HG03342 (cell line): ENCODE measurements around the gene BTBD9.

Experiments used
- ATAC-seq: cut with Tn5 transposase; IDR thresholded peaks from one replicate; pipeline ENCODE4 v1.9.1; 2021; ENCODE audit warnings: mild to moderate bottlenecking, moderate library complexity; ENCODE audit not compliant: unreplicated experiment

BTBD9 gene

GRCh38 chr6:38400101-38400500 is 239.6 kb downstream of the BTBD9 start:
- ATAC-seq = no peak

GRCh38 chr6:38396209-38396608 is 243.5 kb downstream of the BTBD9 start:
- no peak for ATAC-seq

- ATAC-seq = no peak
Measured at GRCh38 chr6:38393986-38394385, 245.7 kb downstream of the BTBD9 start.

- no peak for ATAC-seq
Measured at GRCh38 chr6:38391626-38392579, 247.8 kb downstream of the BTBD9 start.

- no peak for ATAC-seq
Measured at GRCh38 chr6:38391206-38391605, 248.5 kb downstream of the BTBD9 start.

GRCh38 chr6:38389875-38390274 is 249.9 kb downstream of the BTBD9 start:
- ATAC-seq = no peak

- no peak for ATAC-seq
Measured at GRCh38 chr6:38387971-38388370, 251.8 kb downstream of the BTBD9 start.

GRCh38 chr6:38387461-38387860 is 252.3 kb downstream of the BTBD9 start:
- ATAC-seq = no peak

GRCh38 chr6:38378801-38379200 is 260.9 kb downstream of the BTBD9 start:
- no peak for ATAC-seq

- no peak for ATAC-seq
Measured at GRCh38 chr6:38375937-38376336, 263.8 kb downstream of the BTBD9 start.

GRCh38 chr6:38375341-38375740 is 264.4 kb downstream of the BTBD9 start:
- no peak for ATAC-seq

GRCh38 chr6:38371881-38372280 is 267.8 kb downstream of the BTBD9 start:
- ATAC-seq = no peak

GRCh38 chr6:38370653-38371601 is 268.8 kb downstream of the BTBD9 start:
- no peak for ATAC-seq

GRCh38 chr6:38367231-38367630 is 272.5 kb downstream of the BTBD9 start:
- ATAC-seq = no peak

- no peak for ATAC-seq
Measured at GRCh38 chr6:38366234-38366633, 273.5 kb downstream of the BTBD9 start.

- ATAC-seq = no peak
Measured at GRCh38 chr6:38364775-38365174, 275.0 kb downstream of the BTBD9 start.

- ATAC-seq = no peak
Measured at GRCh38 chr6:38364127-38364526, 275.6 kb downstream of the BTBD9 start.

GRCh38 chr6:38355519-38355918 is 284.2 kb downstream of the BTBD9 start:
- no peak for ATAC-seq

- no peak for ATAC-seq
Measured at GRCh38 chr6:38354905-38355304, 284.8 kb downstream of the BTBD9 start.

GRCh38 chr6:38354037-38354381 is 285.7 kb downstream of the BTBD9 start:
- no peak for ATAC-seq

- no peak for ATAC-seq
Measured at GRCh38 chr6:38353310-38354036, 286.3 kb downstream of the BTBD9 start.
